ENCODE data around the gene ADAMTSL1.

Gene ADAMTSL1

DNA sequence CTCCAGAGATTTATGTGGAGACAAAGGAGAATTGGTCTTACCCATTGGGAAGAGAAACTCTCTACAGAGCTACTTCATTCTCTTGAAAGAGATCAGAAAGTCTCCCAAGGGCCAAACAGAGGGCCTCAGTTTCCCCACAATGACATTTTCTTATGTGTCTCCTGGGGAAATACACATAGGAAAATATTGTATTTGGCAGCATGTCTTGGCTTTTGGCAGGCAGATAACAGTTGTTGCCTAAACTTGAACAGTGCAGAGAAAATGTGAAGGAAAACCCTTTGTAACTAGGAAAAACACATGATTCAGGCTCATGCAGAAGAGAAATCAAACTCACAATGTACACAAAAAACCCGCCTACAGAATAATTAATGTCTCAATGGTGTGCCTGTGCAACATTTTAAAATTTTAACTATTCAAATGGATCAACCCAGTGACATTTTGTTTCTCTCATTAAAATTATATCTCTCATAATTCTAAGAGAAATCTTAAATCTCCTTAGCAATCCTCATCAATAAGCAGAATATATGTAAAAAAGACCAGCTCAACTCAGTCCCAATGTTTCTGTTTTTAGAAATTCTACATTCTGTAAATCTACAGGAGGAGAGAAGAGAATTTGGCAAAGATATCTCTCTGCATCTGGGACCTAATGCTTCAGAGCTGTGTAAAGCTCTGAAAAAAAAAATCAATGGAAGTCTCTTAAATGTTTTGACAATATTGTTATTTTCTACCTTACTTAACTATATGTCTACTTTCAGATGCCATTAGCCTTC, 205.1 kb downstream of the ADAMTSL1 start:
- H3K4me3 ChIP-seq (ENCODE audit: low read depth, low read length) = no peak overlapping the region
- DNase-seq (ENCODE audit: low read depth) = no peak
- TF ChIP-seq CTCF (IDR thresholded peaks at IDR 0.05; ENCODE audit: control insufficient read depth, extremely low read depth, insufficient read depth) = no peak

DNA sequence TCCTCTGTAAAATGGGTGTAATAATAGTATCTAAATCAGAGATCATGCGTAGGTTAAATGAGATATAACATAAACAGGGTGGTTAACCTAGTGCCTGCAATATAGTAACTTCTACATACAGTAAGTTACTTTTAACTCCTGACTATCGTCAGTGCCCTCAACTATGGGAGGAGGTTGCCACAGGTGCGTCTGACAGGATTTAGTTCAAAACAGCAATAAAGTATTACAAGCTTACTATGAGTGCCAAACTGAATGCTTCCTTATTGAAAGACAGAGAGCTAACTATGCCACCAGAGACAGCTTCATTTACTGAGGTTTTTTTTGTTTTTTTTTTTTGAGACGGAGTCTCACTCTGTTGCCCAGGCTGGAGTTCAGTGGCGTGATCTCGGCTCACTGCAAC, 209.0 kb downstream of the ADAMTSL1 start:
- no peak for DNase-seq (ENCODE audit: low read depth)
- no peak for TF ChIP-seq CTCF (IDR thresholded peaks at IDR 0.05; ENCODE audit: control insufficient read depth, extremely low read depth, insufficient read depth)
- H3K4me3 ChIP-seq (ENCODE audit: low read depth, low read length) = no peak overlapping the region

DNA sequence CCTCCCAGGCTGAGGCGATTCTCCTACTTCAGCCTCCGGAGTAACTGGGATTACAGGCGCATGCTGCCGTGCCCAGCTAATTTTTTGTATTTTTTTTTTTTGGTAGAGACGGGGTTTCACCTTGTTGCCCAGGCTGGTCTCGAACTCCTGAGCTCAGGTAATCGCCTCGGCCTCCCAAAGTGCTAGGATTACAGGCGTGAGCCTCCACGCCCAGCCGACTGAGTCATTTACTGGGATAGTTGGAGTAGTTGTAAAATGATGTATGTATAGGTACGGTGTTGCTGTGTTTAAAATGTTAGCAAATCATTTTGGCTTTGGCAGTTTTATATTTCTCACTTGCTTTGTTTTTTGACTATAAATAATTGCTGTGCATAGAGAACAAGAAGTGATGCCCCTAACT, 209.4 kb downstream of the ADAMTSL1 start:
- no peak for DNase-seq (ENCODE audit: low read depth)
- TF ChIP-seq CTCF (IDR thresholded peaks at IDR 0.05; ENCODE audit: control insufficient read depth, extremely low read depth, insufficient read depth) = no peak
- no peak overlapping the region for H3K4me3 ChIP-seq (ENCODE audit: low read depth, low read length)

GRCh38 chr9:18683851-18684250, 209.9 kb downstream of the ADAMTSL1 start:
- TF ChIP-seq CTCF (IDR thresholded peaks at IDR 0.05; ENCODE audit: control insufficient read depth, extremely low read depth, insufficient read depth) = no peak
- no peak overlapping the region for H3K4me3 ChIP-seq (ENCODE audit: low read depth, low read length)
- DNase-seq (ENCODE audit: low read depth) = no peak

- H3K4me3 ChIP-seq (ENCODE audit: low read depth, low read length) = no peak overlapping the region
- TF ChIP-seq CTCF (IDR thresholded peaks at IDR 0.05; ENCODE audit: control insufficient read depth, extremely low read depth, insufficient read depth) = no peak
- DNase-seq (ENCODE audit: low read depth) = no peak
These were observed 210.8 kb downstream of the ADAMTSL1 start for GRCh38 chr9:18684593-18685317.

GRCh38 chr9:18688581-18689565, 214.9 kb downstream of the ADAMTSL1 start:
- no peak for TF ChIP-seq CTCF (IDR thresholded peaks at IDR 0.05; ENCODE audit: control insufficient read depth, extremely low read depth, insufficient read depth)
- DNase-seq (ENCODE audit: low read depth) = no peak
- no peak overlapping the region for H3K4me3 ChIP-seq (ENCODE audit: low read depth, low read length)
